ENCODE data around the gene REV3L. TPM values are rescaled to one million over a fixed set of nuclear protein-coding genes. Genes with fewer than 3 reads are reported as not detected.

The REV3L gene
- total and polyA plus RNA-seq, 2 donors (not counting 1 experiment from before 2014, with no cell fraction given), result 4.7 to 37.9 TPM

DNA sequence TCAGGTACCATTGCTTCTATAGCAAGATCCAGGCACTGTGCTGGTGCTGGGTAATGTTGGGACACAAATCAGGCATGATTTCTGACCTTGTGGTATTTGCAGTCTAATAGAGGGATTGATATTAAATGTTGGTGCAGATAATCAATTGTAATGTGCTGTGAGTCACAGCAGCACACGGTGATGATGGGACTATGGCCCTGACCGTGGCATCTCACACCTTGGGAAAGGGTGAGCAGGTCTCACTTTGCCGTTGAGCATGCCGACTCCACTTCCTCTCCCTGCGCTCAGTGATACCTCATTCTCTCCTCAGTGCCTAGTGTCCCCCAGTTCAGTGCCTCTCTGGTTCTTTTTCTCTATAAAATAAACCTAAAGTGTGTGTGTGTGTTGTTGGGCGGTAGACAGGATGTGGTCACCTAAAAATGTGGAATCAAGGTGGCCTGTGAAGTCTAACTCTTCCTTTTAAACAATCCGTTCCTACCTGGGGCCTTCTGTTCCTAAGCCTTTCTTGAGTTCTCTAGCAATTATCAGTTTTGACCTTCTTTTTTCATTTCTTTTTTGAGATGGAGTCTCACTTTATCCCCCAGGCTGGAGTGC is 188.5 kb downstream of the REV3L start:
- no peak overlapping the region for H2AFZ ChIP-seq (ENCODE audit: insufficient read depth, low read depth, low read length, poor library complexity, severe bottlenecking)
- peaks cover 8% of the 10 kb centered on the region for H3K4me1 Mint-ChIP-seq
- 82% methylated on average over 3 of the region's 7 CpGs for WGBS (ENCODE audit: insufficient coverage)
- H3K9me3 Mint-ChIP-seq (ENCODE audit: insufficient read depth), result no peaks in the 10 kb centered on the region
- H3K4me3 ChIP-seq (ENCODE audit: control extremely low read depth in 1 of 5, extremely low read depth in 1 of 5, insufficient read depth in 1 of 5, low read depth in 2 of 5, low read length in 4 of 5), result no peak overlapping the region
- TF ChIP-seq EZH2 (IDR thresholded peaks at IDR 0.05; ENCODE audit: borderline replicate concordance, insufficient read depth, low read depth, low read length, poor library complexity, severe bottlenecking), result no peak
- TF ChIP-seq, protein P1, sequence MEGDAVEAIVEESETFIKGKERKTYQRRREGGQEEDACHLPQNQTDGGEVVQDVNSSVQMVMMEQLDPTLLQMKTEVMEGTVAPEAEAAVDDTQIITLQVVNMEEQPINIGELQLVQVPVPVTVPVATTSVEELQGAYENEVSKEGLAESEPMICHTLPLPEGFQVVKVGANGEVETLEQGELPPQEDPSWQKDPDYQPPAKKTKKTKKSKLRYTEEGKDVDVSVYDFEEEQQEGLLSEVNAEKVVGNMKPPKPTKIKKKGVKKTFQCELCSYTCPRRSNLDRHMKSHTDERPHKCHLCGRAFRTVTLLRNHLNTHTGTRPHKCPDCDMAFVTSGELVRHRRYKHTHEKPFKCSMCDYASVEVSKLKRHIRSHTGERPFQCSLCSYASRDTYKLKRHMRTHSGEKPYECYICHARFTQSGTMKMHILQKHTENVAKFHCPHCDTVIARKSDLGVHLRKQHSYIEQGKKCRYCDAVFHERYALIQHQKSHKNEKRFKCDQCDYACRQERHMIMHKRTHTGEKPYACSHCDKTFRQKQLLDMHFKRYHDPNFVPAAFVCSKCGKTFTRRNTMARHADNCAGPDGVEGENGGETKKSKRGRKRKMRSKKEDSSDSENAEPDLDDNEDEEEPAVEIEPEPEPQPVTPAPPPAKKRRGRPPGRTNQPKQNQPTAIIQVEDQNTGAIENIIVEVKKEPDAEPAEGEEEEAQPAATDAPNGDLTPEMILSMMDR (IDR thresholded peaks at IDR 0.05), result no peak
- no peak for DNase-seq
- no peak overlapping the region for H3K4me2 ChIP-seq (replicated peaks; ENCODE audit: low read depth, low read length, poor library complexity, severe bottlenecking)
- no peaks in the 10 kb centered on the region for H3K9me3 ChIP-seq (ENCODE audit: control extremely low read depth in 1 of 3, control insufficient read depth in 2 of 3, insufficient read depth in 1 of 3, low read length in 2 of 3)
- H3K27ac Mint-ChIP-seq, result no peak overlapping the region
- H4K20me1 ChIP-seq (ENCODE audit: control insufficient read depth, insufficient read depth, low read length, poor library complexity, severe bottlenecking), result no peaks in the 10 kb centered on the region
- ChIA-PET CTCF (no interaction called here), POLR2A (no interaction called here)
- H3K79me2 ChIP-seq (ENCODE audit: control insufficient read depth, insufficient read depth, low read length), result no peaks in the 10 kb centered on the region
- no peak overlapping the region for H3K27ac ChIP-seq (ENCODE audit: low read length in 2 of 2)
- no peak overlapping the region for H3K4me3 Mint-ChIP-seq
- H3K9ac ChIP-seq (ENCODE audit: low read length), result no peak overlapping the region
- ATAC-seq (ENCODE audit: low read depth), result no peak
- intact Hi-C loops (cut with micrococcal nuclease), result no loop called here
- no peaks in the 10 kb centered on the region for H3K4me1 ChIP-seq (ENCODE audit: control insufficient read depth in 2 of 2, insufficient read depth in 2 of 2, low read length in 2 of 2)
- H3K27me3 Mint-ChIP-seq, result no peaks in the 10 kb centered on the region
- no peaks in the 10 kb centered on the region for H3K27me3 ChIP-seq (replicated peaks in 1 of 4; ENCODE audit: control extremely low read depth in 1 of 4, control insufficient read depth in 3 of 4, insufficient read depth in 4 of 4, low read length in 3 of 4)
- peaks cover 2% of the 10 kb centered on the region in 2 experiments for H3K36me3 ChIP-seq (replicated peaks in 1 of 2; ENCODE audit: control extremely low read depth in 1 of 2, control insufficient read depth in 1 of 2, extremely low read depth in 1 of 2, insufficient read depth in 2 of 2, low read length in 1 of 2)

DNA sequence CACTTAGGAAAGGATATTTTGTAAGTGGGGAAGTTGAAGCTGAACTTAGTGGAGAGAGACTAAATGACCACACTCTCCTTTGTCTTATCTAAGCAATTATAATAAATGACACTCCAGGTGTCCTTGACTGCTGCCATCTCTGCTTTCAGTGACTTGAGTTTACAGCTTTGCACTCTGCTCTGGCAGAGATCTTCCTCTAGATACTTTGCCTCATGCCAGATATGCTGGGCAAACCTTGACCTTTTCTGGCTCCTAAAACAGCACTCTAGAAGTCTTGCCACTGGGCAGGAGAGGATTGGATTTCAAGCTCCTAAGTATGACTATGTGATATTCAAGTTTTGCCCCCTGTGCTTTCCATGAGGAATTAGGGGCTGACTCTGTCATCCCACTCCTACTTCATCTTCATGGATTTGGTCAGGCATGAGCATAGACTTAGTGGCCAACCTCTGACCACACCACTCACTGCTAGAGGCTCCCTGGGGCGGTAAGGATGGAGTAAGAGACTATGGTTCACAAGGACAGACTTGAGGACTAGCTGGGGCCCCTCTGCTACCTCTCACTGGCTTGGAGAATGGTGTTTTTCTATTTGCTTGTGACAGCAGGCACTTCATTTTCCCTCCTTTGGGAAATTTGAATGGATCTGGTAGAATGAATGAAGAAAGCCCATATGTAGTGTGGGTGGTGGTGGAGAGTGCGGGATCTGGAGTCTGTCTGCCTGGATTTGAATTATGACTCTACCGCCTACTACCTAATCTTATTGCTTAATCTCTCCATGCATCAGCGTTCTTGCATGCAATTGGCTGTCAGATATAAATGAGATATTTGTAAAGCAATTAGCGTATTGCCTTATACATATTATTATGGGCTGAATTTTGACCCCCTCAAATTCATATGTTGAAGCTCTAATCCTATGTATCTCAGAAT is 191.4 kb downstream of the REV3L start:
- no peaks in the 10 kb centered on the region for H3K9me3 Mint-ChIP-seq (ENCODE audit: insufficient read depth)
- H3K27me3 Mint-ChIP-seq, result no peaks in the 10 kb centered on the region
- H3K4me1 Mint-ChIP-seq, result peaks cover 9% of the 10 kb centered on the region
- Histone ChIP-seq H2AFZ (ENCODE audit: insufficient read depth, low read depth, low read length, poor library complexity, severe bottlenecking) (no peak overlapping the region), H3K36me3 (replicated peaks in 1 of 2; ENCODE audit: control extremely low read depth in 1 of 2, control insufficient read depth in 1 of 2, extremely low read depth in 1 of 2, insufficient read depth in 2 of 2, low read length in 1 of 2) (peaks cover 2% of the 10 kb centered on the region in 2 experiments), H3K9me3 (ENCODE audit: control extremely low read depth in 1 of 3, control insufficient read depth in 2 of 3, insufficient read depth in 1 of 3, low read length in 2 of 3) (no peaks in the 10 kb centered on the region), H4K20me1 (ENCODE audit: control insufficient read depth, insufficient read depth, low read length, poor library complexity, severe bottlenecking) (no peaks in the 10 kb centered on the region), H3K79me2 (ENCODE audit: control insufficient read depth, insufficient read depth, low read length) (no peaks in the 10 kb centered on the region), H3K27me3 (replicated peaks in 1 of 4; ENCODE audit: control extremely low read depth in 1 of 4, control insufficient read depth in 3 of 4, insufficient read depth in 4 of 4, low read length in 3 of 4) (no peaks in the 10 kb centered on the region), H3K9ac (ENCODE audit: low read length) (no peak overlapping the region), H3K4me2 (replicated peaks; ENCODE audit: low read depth, low read length, poor library complexity, severe bottlenecking) (no peak overlapping the region), H3K4me1 (ENCODE audit: control insufficient read depth in 2 of 2, insufficient read depth in 2 of 2, low read length in 2 of 2) (no peaks in the 10 kb centered on the region), H3K4me3 (ENCODE audit: control extremely low read depth in 1 of 5, extremely low read depth in 1 of 5, insufficient read depth in 1 of 5, low read depth in 2 of 5, low read length in 4 of 5) (no peak overlapping the region), H3K27ac (ENCODE audit: low read length in 2 of 2) (no peak overlapping the region)
- H3K4me3 Mint-ChIP-seq, result no peak overlapping the region
- H3K27ac Mint-ChIP-seq, result no peak overlapping the region
- ATAC-seq (ENCODE audit: low read depth) (no peak), DNase-seq (no peak)
- ChIA-PET CTCF (no interaction called here), POLR2A (no interaction called here)
- TF ChIP-seq EZH2 (IDR thresholded peaks at IDR 0.05; ENCODE audit: borderline replicate concordance, insufficient read depth, low read depth, low read length, poor library complexity, severe bottlenecking), result no peak
- TF ChIP-seq, protein P1 (IDR thresholded peaks at IDR 0.05), result no peak
- intact Hi-C loops (cut with micrococcal nuclease), result no loop called here
- WGBS (ENCODE audit: insufficient coverage), result no CpG with 5 or more reads among the region's 5 CpGs
